ENCODE results near the gene CRB3.
"Not testable (repeated sequence)": the region's sequence is repeated elsewhere in the genome, so short reads cannot be mapped to it uniquely, and the experiment has no call there.

The CRB3 gene

DNA sequence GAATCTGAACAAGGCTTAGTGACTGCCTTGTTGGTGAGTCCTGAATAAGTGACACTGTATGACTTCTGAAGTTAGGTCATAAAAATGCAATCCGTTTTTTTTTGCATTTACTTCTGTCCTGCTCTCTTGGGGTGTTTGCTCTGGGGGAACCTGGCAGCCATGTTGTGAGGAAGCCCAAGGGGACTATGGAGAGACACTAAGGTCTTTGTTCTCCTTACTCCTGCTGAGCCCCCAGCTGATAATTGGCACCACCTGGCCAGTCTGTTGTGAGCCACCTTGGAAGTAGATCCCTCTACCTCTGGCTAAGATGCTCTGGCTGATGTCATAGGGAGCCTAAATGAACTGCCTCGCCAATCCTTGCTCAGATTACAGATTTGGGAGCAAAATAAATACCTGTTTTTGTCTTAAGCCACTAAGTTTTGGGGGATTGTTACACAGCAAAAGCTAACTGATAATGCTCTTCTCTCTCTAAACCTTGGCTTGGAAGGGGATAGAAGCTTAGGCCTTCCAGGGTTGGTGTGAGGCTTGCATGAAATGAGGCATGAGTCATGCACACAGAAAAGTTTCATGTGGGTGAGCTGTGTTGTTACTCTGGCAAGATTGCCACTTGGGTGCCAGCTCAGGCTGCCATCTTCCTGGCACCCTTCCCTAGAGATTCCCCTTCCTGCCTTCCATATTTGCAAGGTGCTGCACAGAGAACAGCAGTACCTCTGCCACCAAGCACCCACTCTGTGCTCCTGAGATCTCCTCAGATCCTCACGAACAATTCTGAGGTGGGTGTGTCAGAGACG, 27.9 kb downstream of the CRB3 start:
- DNase-seq (ENCODE audit: low read depth in 3 of 3) = no peak

- DNase-seq (ENCODE audit: low read depth in 3 of 3) = no peak
Measured at GRCh38 chr19:6494438-6495036, 30.5 kb downstream of the CRB3 start.

- DNase-seq (ENCODE audit: low read depth in 3 of 3) = no peak
Measured at GRCh38 chr19:6495947-6496346, 31.9 kb downstream of the CRB3 start.

DNA sequence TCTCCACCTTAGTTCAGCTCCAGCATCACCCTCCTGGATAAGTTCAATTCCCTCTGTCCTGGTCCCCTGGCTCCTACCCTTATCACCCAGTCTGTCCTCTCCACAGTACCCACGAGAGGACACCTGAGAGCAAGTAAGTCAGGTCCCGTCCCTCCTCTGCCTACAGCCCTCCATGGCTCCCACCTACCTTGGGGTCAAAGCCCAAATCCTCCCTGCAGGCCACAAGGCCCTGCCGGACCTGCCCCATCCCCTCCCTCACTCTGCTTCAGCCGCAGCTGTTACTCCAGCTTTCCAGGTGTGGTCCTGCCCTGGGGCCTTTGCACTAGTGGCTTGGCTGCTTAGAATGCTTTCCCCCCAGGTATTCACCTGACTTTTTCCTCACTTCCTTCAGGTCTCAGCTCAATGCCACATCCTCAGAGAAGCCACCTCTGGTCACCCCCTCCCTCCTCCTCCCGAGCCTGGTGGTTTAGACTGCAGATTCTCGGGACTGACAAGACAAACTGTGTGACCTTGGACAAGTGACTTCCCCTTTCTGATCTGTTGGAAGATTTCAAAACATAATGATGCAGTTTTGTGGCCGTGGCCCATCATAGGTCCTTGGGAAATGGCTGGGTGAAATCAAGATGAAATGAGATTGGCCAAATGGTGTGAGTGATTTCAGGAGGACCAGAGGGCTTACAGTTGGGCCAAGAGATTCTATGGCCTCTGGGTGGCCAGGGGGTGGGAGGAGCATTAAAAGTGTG, 34.4 kb downstream of the CRB3 start:
- no peak for DNase-seq (ENCODE audit: low read depth in 3 of 3)

DNA sequence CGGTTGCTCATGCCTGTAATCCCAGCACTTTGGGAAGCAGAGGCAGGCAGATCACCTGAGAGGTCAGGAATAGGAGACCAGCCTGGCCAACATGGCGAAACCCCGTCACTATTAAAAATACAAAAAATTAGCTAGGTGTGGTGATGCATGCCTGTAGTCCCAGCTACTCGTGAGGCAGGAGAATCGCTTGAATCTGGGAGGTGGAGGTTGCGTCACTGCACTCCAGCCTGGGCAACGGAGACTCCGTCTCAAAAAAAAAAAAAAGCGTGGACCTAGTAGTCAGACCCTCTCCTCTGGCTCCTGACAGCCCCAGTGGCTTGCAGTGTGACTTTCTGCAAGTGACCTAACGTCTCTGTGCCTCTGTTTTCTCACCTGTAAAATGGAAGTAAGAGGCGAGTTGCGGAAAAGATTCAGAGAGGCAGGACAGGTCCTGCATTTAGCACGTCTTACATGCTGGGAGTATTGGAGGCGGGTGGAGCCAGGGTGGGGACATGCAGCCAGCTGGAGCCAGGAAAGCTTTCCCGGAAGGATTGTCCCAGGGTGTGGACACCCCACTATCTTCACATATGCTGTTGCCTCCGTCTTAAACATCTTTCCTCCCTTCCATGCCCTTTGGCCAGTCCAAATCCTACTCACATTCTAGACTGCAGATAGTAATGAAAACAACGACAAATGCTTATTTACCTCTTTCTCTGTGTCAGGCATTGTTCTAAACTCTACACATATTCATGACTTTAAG, 35.1 kb downstream of the CRB3 start:
- no peak for DNase-seq (ENCODE audit: low read depth in 3 of 3)

- no peak for DNase-seq (ENCODE audit: low read depth in 3 of 3)
Measured at GRCh38 chr19:6500837-6501739, 37.0 kb downstream of the CRB3 start.

- DNase-seq (ENCODE audit: low read depth in 3 of 3) = peak in 1 of 3 experiments; percentile 43
Measured at GRCh38 chr19:6501740-6502648, 37.9 kb downstream of the CRB3 start, which contains the start of gene TUBB4A. Gene TUBB4A (minus strand): TSS chr19:6502309. CDS start chr19:6502212, 97 bp downstream.

GRCh38 chr19:6503407-6504201, 39.5 kb downstream of the CRB3 start:
- DNase-seq (ENCODE audit: low read depth in 3 of 3) = no peak

DNA sequence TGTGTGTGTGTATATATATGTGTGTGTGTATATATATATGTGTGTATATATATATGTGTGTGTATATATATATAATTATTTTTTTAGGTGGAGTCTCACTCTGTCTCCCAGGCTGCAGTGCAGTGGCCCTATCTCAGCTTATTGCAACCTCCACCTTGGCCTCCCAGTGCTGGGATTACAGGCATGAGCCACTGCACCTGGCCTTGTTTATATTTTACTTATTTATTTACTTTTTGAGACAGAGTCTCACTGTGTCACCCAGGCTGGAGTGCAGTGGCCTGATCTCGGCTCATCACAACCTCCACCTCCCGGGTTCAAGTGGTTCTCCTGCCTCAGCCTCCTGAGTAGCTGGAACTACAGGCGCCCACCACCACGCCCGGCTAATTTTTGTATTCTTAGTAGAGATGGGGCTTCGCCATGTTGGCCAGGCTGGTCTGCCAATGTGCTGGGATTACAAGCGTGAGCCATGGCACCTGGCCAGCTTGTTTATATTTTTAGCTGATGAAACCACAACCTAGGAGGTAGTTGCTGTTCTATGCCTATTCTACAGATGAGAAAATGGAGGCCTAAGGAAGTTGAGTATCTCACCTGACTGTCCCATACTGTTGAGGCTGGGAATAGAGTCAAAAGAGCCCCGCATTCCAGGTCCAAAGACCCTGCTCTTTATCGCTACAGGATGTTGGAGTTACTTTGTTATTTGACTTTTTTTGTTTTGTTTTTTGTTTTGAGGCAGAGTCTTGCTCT, 44.1 kb downstream of the CRB3 start:
- DNase-seq (ENCODE audit: low read depth in 3 of 3) = not testable (repeated sequence)

- no peak for DNase-seq (ENCODE audit: low read depth in 3 of 3)
Measured at GRCh38 chr19:6509118-6509971, 45.3 kb downstream of the CRB3 start.

DNA sequence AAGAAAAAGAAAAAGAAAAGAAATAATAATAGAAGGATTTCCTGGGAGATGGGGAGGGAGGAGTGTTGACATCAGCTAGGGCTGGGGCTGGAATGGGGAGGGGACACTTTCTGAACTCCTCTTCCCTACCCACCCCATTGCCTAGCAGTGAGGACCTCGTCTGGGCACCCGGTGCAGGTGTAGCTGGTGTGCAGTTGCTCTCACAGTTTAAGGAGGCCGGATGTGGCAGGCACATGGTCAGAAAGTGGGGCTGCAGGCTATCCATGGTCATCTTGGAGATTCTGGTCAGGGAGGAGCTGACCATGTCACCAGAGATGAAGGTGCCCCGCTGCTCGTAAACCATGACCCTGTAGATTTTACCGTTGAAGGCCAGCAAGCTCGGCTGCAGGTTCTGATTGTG, 46.5 kb downstream of the CRB3 start:
- no peak for DNase-seq (ENCODE audit: low read depth in 3 of 3)

DNA sequence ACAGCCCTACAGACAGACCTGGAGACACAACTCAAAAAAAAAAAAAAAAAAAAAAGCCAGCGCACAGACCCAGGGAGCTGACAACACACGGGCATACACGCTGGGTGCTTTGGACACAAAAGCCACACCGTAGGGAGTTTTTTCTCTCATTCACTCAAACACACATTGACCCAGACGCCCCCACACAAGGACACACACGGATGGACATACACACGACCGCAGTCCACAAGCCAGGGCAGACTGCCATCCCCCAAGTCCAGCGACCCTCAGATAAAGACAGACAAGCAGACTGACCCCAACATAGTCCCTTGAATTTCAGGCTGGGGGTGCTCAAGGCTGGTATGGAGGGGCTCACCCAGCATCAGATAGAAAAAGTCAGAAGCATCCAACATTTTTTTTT, 50.0 kb downstream of the CRB3 start:
- no peak for DNase-seq (ENCODE audit: low read depth in 3 of 3)

GRCh38 chr19:6514926-6515544, 51.0 kb downstream of the CRB3 start:
- DNase-seq (ENCODE audit: low read depth in 3 of 3) = no peak

GRCh38 chr19:6516018-6516658, 52.1 kb downstream of the CRB3 start:
- DNase-seq (ENCODE audit: low read depth in 3 of 3) = peak in 2 of 3 experiments; percentile 46 to 84
